CD14-positive monocyte (primary cell): ENCODE measurements around the gene CADM2. TPM values are rescaled to one million over a fixed set of nuclear protein-coding genes. Genes with fewer than 3 reads are reported as not detected.

Experiments used
- DNase-seq, 3 donors: peaks; one replicate each; pipeline ENCODE4 v3.0.0-alpha.2; 2011 to 2022
- H2AFZ ChIP-seq: 2 replicates; pipeline ENCODE4 v1.6.0; 2012; ENCODE audit warnings: mild to moderate bottlenecking, low read depth, low read length, inconsistent platforms; ENCODE audit not compliant: insufficient read depth, poor library complexity, severe bottlenecking
- H3K27ac ChIP-seq, 2 donors: 1 replicate in 1 of 2; 2 replicates in 1 of 2; pipeline ENCODE4 v1.5.1; 2012 to 2013; ENCODE audit warnings: low read length in 2 of 2, control low read depth in 1 of 2, inconsistent platforms in 1 of 2, low read depth in 1 of 2, mild to moderate bottlenecking in 1 of 2
- H3K27me3 ChIP-seq, 2 donors: one replicate each; pipeline versions ENCODE4 v1.6.0 to v1.6.1; 2011 to 2013; ENCODE audit warnings: low read length in 2 of 2; ENCODE audit not compliant: control insufficient read depth in 2 of 2, insufficient read depth in 2 of 2
- H3K36me3 ChIP-seq, 2 donors: replicated peaks in 1 of 2; 1 replicate in 1 of 2; 2 replicates in 1 of 2; pipeline versions ENCODE4 v1.5.1 to v1.6.1; 2012 to 2013; ENCODE audit warnings: low read length in 2 of 2, control low read depth in 1 of 2, inconsistent platforms in 1 of 2, mild to moderate bottlenecking in 1 of 2; ENCODE audit not compliant: insufficient read depth in 2 of 2, control insufficient read depth in 1 of 2
- H3K4me1 ChIP-seq, 2 donors: 1 replicate in 1 of 2; 2 replicates in 1 of 2; pipeline versions ENCODE4 v1.5.1 to v1.6.1; 2012 to 2013; ENCODE audit warnings: low read length in 2 of 2, control low read depth in 1 of 2, inconsistent platforms in 1 of 2, mild to moderate bottlenecking in 1 of 2, moderate library complexity in 1 of 2; ENCODE audit not compliant: insufficient read depth in 2 of 2, control insufficient read depth in 1 of 2
- H3K4me2 ChIP-seq: replicated peaks from 2 replicates; pipeline ENCODE3; 2012; ENCODE audit warnings: low read length, moderate library complexity, mild to moderate bottlenecking; ENCODE audit not compliant: poor library complexity, severe bottlenecking; ENCODE audit errors: extremely low read depth
- H3K4me3 ChIP-seq, 3 experiments: fragments of 200-600 bp in 1 of 3; sonication (generic) in 1 of 3; replicated peaks in 1 of 3; 1 replicate in 2 of 3; 2 replicates in 1 of 3; pipeline ENCODE4 v1.5.1; 2011 to 2013; ENCODE audit warnings: low read length in 3 of 3, mild to moderate bottlenecking in 3 of 3, control low read depth in 2 of 3, low read depth in 2 of 3, inconsistent platforms in 1 of 3, moderate library complexity in 1 of 3
- H3K79me2 ChIP-seq: 2 replicates; pipeline ENCODE4 v1.6.0; 2012; ENCODE audit warnings: mild to moderate bottlenecking, control low read depth, inconsistent platforms, low read length, moderate library complexity; ENCODE audit not compliant: insufficient read depth
- H3K9ac ChIP-seq: 2 replicates; pipeline ENCODE4 v1.6.0; 2017; ENCODE audit warnings: low read length, mild to moderate bottlenecking; ENCODE audit not compliant: insufficient read depth, poor library complexity, severe bottlenecking
- H3K9me3 ChIP-seq, 2 donors: replicated peaks in 1 of 2; 1 replicate in 1 of 2; 2 replicates in 1 of 2; pipeline versions ENCODE4 v1.5.1 to v1.6.1; 2012 to 2013; ENCODE audit warnings: low read length in 2 of 2, control low read depth in 1 of 2; ENCODE audit not compliant: control insufficient read depth in 1 of 2, insufficient read depth in 1 of 2
- H4K20me1 ChIP-seq: 2 replicates; pipeline ENCODE4 v1.6.0; 2012; ENCODE audit warnings: mild to moderate bottlenecking, low read length, control low read depth, moderate library complexity; ENCODE audit not compliant: insufficient read depth
- H3K27ac Mint-ChIP-seq, 7 donors: one replicate each; pipeline ENCODE4 v1.8.0; 2020; ENCODE audit warnings: mild to moderate bottlenecking in 7 of 7, mixed read lengths in 7 of 7, moderate library complexity in 6 of 7, inconsistent platforms in 2 of 7
- H3K27me3 Mint-ChIP-seq, 3 donors: one replicate each; pipeline ENCODE4 v1.8.0; 2021 to 2022; ENCODE audit warnings: low read depth in 3 of 3, mild to moderate bottlenecking in 3 of 3, mixed read lengths in 3 of 3, moderate library complexity in 3 of 3, inconsistent platforms in 1 of 3
- H3K36me3 Mint-ChIP-seq, 2 donors: one replicate each; pipeline ENCODE4 v1.8.0; 2020; ENCODE audit warnings: mixed read lengths in 2 of 2, inconsistent platforms in 1 of 2, mild to moderate bottlenecking in 1 of 2
- H3K4me1 Mint-ChIP-seq: one replicate; pipeline ENCODE4 v1.8.0; 2020; ENCODE audit warnings: mild to moderate bottlenecking, mixed read lengths
- H3K4me3 Mint-ChIP-seq, 2 donors: one replicate each; pipeline ENCODE4 v1.8.0; 2020; ENCODE audit warnings: mild to moderate bottlenecking in 2 of 2, mixed read lengths in 2 of 2, moderate library complexity in 1 of 2
- H3K9me3 Mint-ChIP-seq, 7 donors: one replicate each; pipeline ENCODE4 v1.8.0; 2020 to 2022; ENCODE audit warnings: mixed read lengths in 7 of 7, mild to moderate bottlenecking in 6 of 7, moderate library complexity in 6 of 7, inconsistent platforms in 2 of 7
- CTCF ChIP-seq: fragments of 200-600 bp; IDR thresholded peaks from one replicate; pipeline ENCODE4 v1.8.0; 2022; ENCODE audit warnings: antibody characterized with exemption, mild to moderate bottlenecking
- WGBS: methylation state at CpG from one replicate; pipeline ENCODE4 v1.1.5; 2013; ENCODE audit warnings: missing lambda C conversion rate; ENCODE audit not compliant: insufficient coverage; 5-methylcytosine and 5-hydroxymethylcytosine counted together
- intact Hi-C, 2 donors: fragments of 100-400 bp; cut with micrococcal nuclease; formaldehyde crosslinking; loops; one replicate each; pipeline versions ENCODE4 v1.15.0 to v1.15.1; 2023
- polyA plus RNA-seq, 3 donors: library from polyadenylated mRNA; depleted of rRNA in 1 of 3; unstranded in 2 of 3; stranded (reverse) in 1 of 3; fragments of 300-500 nt in 2 of 3; fragments of >200 nt in 1 of 3; fragmentation: Illumina TruSeq in 2 of 3; gene quantifications; 1 replicate in 2 of 3; 2 replicates in 1 of 3; pipeline ENCODE4 v1.2.3, GENCODE V29; 2012 to 2021

The CADM2 gene
- polyA plus RNA-seq, 3 donors = not detected

GRCh38 chr3:85397434-85397833 lies 438.6 kb downstream of the CADM2 start:
- H3K36me3 ChIP-seq = no peaks in the 10 kb centered on the region
- intact Hi-C loops = no loop called here
- no peaks in the 10 kb centered on the region for H3K36me3 Mint-ChIP-seq
- no peak overlapping the region for H3K27ac ChIP-seq
- no peak overlapping the region for H3K4me3 Mint-ChIP-seq
- no peaks in the 10 kb centered on the region for H3K27me3 ChIP-seq
- peaks cover 0 to 10% (median 0%) of the 10 kb centered on the region in 7 donors for H3K9me3 Mint-ChIP-seq
- H3K79me2 ChIP-seq = no peaks in the 10 kb centered on the region
- no peaks in the 10 kb centered on the region for H3K4me1 ChIP-seq
- H3K4me2 ChIP-seq = no peak overlapping the region
- no peak overlapping the region for H3K27ac Mint-ChIP-seq
- peaks cover 0 to 1% (median 0%) of the 10 kb centered on the region in 3 donors for H3K27me3 Mint-ChIP-seq
- H3K9ac ChIP-seq = no peak overlapping the region
- WGBS = no CpG with 5 or more reads among the region's 2 CpGs
- no peaks in the 10 kb centered on the region for H4K20me1 ChIP-seq
- no peak overlapping the region for H2AFZ ChIP-seq
- H3K9me3 ChIP-seq = no peaks in the 10 kb centered on the region
- no peak for DNase-seq
- no peak for TF ChIP-seq CTCF
- H3K4me3 ChIP-seq = no peak overlapping the region
- no peaks in the 10 kb centered on the region for H3K4me1 Mint-ChIP-seq

- no peak overlapping the region for H3K27ac Mint-ChIP-seq
- no peak for TF ChIP-seq CTCF
- H3K4me1 ChIP-seq = no peaks in the 10 kb centered on the region
Measured at GRCh38 chr3:85426121-85426520, 467.3 kb downstream of the CADM2 start.

More at GRCh38 chr3:85426121-85426520, 467.3 kb downstream of the CADM2 start:
- Histone ChIP-seq H3K36me3 (no peaks in the 10 kb centered on the region), H4K20me1 (no peaks in the 10 kb centered on the region), H3K4me2 (no peak overlapping the region), H3K27me3 (no peaks in the 10 kb centered on the region), H3K4me3 (no peak overlapping the region), H2AFZ (no peak overlapping the region), H3K9ac (no peak overlapping the region), H3K27ac (no peak overlapping the region), H3K9me3 (peaks cover 0 to 9% of the 10 kb centered on the region in 2 donors), H3K79me2 (no peaks in the 10 kb centered on the region)
- no peak for DNase-seq
- intact Hi-C loops = no loop called here
- Mint-ChIP-seq H3K36me3 (no peaks in the 10 kb centered on the region), H3K4me3 (no peak overlapping the region), H3K27me3 (peaks cover 0 to 2% (median 0%) of the 10 kb centered on the region in 3 donors), H3K4me1 (no peaks in the 10 kb centered on the region), H3K9me3 (peaks cover 0 to 6% (median 0%) of the 10 kb centered on the region in 7 donors)
- WGBS = 80% methylated on average over 2 of the region's 4 CpGs
